Neuronal stem cell (in vitro differentiated cells): ENCODE results near the gene SYNGR3.

Experiments
- DNase-seq: peaks from one replicate; pipeline ENCODE4 v3.0.0-alpha.2; 2013; ENCODE audit warnings: low spot score
- H2AFZ ChIP-seq: one replicate; pipeline ENCODE4 v1.6.1; 2013; ENCODE audit warnings: mild to moderate bottlenecking, low read length, inconsistent platforms
- H2AK5ac ChIP-seq: 2 replicates; pipeline ENCODE4 v1.6.1; 2013; ENCODE audit warnings: low read depth, mild to moderate bottlenecking, inconsistent platforms, low read length, moderate library complexity, mixed read lengths
- H2BK120ac ChIP-seq: 2 replicates; pipeline ENCODE4 v1.6.1; 2013; ENCODE audit warnings: low read depth, mild to moderate bottlenecking, inconsistent platforms, low read length, moderate library complexity, mixed read lengths
- H2BK12ac ChIP-seq: one replicate; pipeline ENCODE4 v1.6.1; 2013; ENCODE audit warnings: low read length, inconsistent platforms
- H2BK15ac ChIP-seq: 2 replicates; pipeline ENCODE4 v1.6.1; 2013; ENCODE audit warnings: mild to moderate bottlenecking, low read length, inconsistent platforms, mixed read lengths
- H2BK5ac ChIP-seq: one replicate; pipeline ENCODE4 v1.6.1; 2013; ENCODE audit warnings: inconsistent platforms, mild to moderate bottlenecking, low read length, moderate library complexity
- H3K14ac ChIP-seq: one replicate; pipeline ENCODE4 v1.6.1; 2013; ENCODE audit warnings: low read length, inconsistent platforms
- H3K18ac ChIP-seq: 2 replicates; pipeline ENCODE4 v1.6.1; 2013; ENCODE audit warnings: low read length, inconsistent platforms
- H3K23ac ChIP-seq: 2 replicates; pipeline ENCODE4 v1.6.1; 2013; ENCODE audit warnings: low read depth, mild to moderate bottlenecking, mixed read lengths, low read length, inconsistent platforms; ENCODE audit not compliant: poor library complexity
- H3K27ac ChIP-seq: replicated peaks from 3 replicates; pipeline ENCODE4 v1.5.1; 2013; ENCODE audit warnings: low read length, inconsistent platforms
- H3K27me3 ChIP-seq, 3 experiments: 2 replicates each; pipeline ENCODE4 v1.6.1; 2013; ENCODE audit warnings: low read length in 3 of 3, mild to moderate bottlenecking in 2 of 3, inconsistent platforms in 1 of 3, low read depth in 1 of 3, mixed read lengths in 1 of 3, moderate library complexity in 1 of 3; ENCODE audit not compliant: control insufficient read depth in 3 of 3, insufficient read depth in 3 of 3
- H3K36me3 ChIP-seq, 2 donors: replicated peaks in 1 of 2; 2 replicates each; pipeline ENCODE4 v1.6.1; 2013; ENCODE audit warnings: low read length in 2 of 2; ENCODE audit not compliant: control insufficient read depth in 2 of 2, insufficient read depth in 2 of 2
- H3K4ac ChIP-seq: 2 replicates; pipeline ENCODE4 v1.6.1; 2013; ENCODE audit warnings: inconsistent platforms, mild to moderate bottlenecking, low read length, moderate library complexity
- H3K4me1 ChIP-seq, 2 donors: 1 replicate in 1 of 2; 2 replicates in 1 of 2; pipeline ENCODE4 v1.6.1; 2013; ENCODE audit warnings: low read length in 2 of 2, low read depth in 1 of 2; ENCODE audit not compliant: control insufficient read depth in 2 of 2, insufficient read depth in 1 of 2
- H3K4me2 ChIP-seq: one replicate; pipeline ENCODE4 v1.6.1; 2013; ENCODE audit warnings: mild to moderate bottlenecking, low read length, inconsistent platforms; ENCODE audit not compliant: insufficient read depth, poor library complexity, severe bottlenecking
- H3K4me3 ChIP-seq, 2 donors: 2 replicates each; pipeline ENCODE4 v1.5.1; 2013; ENCODE audit warnings: low read length in 2 of 2, mild to moderate bottlenecking in 2 of 2, inconsistent platforms in 1 of 2, moderate library complexity in 1 of 2
- H3K79me1 ChIP-seq: one replicate; pipeline ENCODE4 v1.6.1; 2013; ENCODE audit warnings: low read depth, mild to moderate bottlenecking, inconsistent platforms, low read length, moderate library complexity
- H3K9ac ChIP-seq: one replicate; pipeline ENCODE4 v1.6.1; 2013; ENCODE audit warnings: mild to moderate bottlenecking, low read depth, low read length, inconsistent platforms; ENCODE audit not compliant: poor library complexity
- H3K9me3 ChIP-seq, 2 donors: replicated peaks in 1 of 2; 2 replicates each; pipeline versions ENCODE3 to v1.6.1; 2013; ENCODE audit warnings: low read length in 2 of 2, mild to moderate bottlenecking in 2 of 2, inconsistent platforms in 1 of 2, low read depth in 1 of 2, mixed read lengths in 1 of 2, moderate library complexity in 1 of 2; ENCODE audit not compliant: control insufficient read depth in 2 of 2, insufficient read depth in 1 of 2
- H4K8ac ChIP-seq: one replicate; pipeline ENCODE4 v1.6.1; 2013; ENCODE audit warnings: low read depth, mild to moderate bottlenecking, inconsistent platforms, low read length, moderate library complexity
- H4K91ac ChIP-seq: one replicate; pipeline ENCODE4 v1.6.1; 2013; ENCODE audit warnings: low read length, low read depth, mild to moderate bottlenecking, inconsistent platforms; ENCODE audit not compliant: poor library complexity
- WGBS, 2 donors: extraction: QIAGEN DNeasy Blood & Tissue Kit; methylation state at CpG; one replicate each; pipeline ENCODE4 v1.1.7; 2013; ENCODE audit warnings: missing lambda C conversion rate in 2 of 2, mixed read lengths in 1 of 2; ENCODE audit not compliant: insufficient read length in 2 of 2, insufficient replicate concordance in 1 of 2; ENCODE audit errors: extremely low coverage in 2 of 2; 5-methylcytosine and 5-hydroxymethylcytosine counted together

SYNGR3 gene

GRCh38 chr16:2016407-2016922 lies 26.7 kb downstream of the SYNGR3 start:
- no peak overlapping the region for H3K4me2 ChIP-seq
- no peak overlapping the region for H3K14ac ChIP-seq
- no peak for DNase-seq
- no peak overlapping the region for H3K4me3 ChIP-seq
- H4K91ac ChIP-seq: no peak overlapping the region
- no peak overlapping the region for H3K9ac ChIP-seq
- H3K23ac ChIP-seq: peak overlapping the region; percentile 89
- no peak overlapping the region for H3K27ac ChIP-seq
- no peaks in the 10 kb centered on the region for H3K9me3 ChIP-seq
- peak overlapping the region; percentile 88 for H2AK5ac ChIP-seq
- no peak overlapping the region for H2AFZ ChIP-seq
- no peak overlapping the region for H4K8ac ChIP-seq
- H3K36me3 ChIP-seq: no peaks in the 10 kb centered on the region
- no peak overlapping the region for H2BK12ac ChIP-seq
- no CpG with 5 or more reads among the region's 13 CpGs for WGBS, 2 donors
- H3K18ac ChIP-seq: no peak overlapping the region
- peaks cover 2 to 4% of the 10 kb centered on the region in 2 donors for H3K4me1 ChIP-seq
- H3K79me1 ChIP-seq: no peaks in the 10 kb centered on the region
- no peak overlapping the region for H2BK120ac ChIP-seq
- H3K27me3 ChIP-seq: peaks cover 19 to 32% (median 30%) of the 10 kb centered on the region in 3 experiments
- peak overlapping the region; percentile 4 for H2BK15ac ChIP-seq
- H2BK5ac ChIP-seq: no peak overlapping the region
- no peak overlapping the region for H3K4ac ChIP-seq

GRCh38 chr16:2019518-2019920 lies 29.7 kb downstream of the SYNGR3 start, which contains the start of gene NPW:
Gene NPW, plus strand, starts transcription at chr16:2019785.
- peak within 1 kb of the TSS; percentile 75 for H2BK5ac ChIP-seq
- H3K9me3 ChIP-seq: no peaks in the 10 kb centered on the region
- H2BK15ac ChIP-seq: peak within 1 kb of the TSS; percentile 58
- DNase-seq: no peak
- peak within 1 kb of the TSS; percentile 81 for H3K9ac ChIP-seq
- H2AFZ ChIP-seq: peak within 1 kb of the TSS; percentile 77
- peak within 1 kb of the TSS; percentile 66 for H3K4me2 ChIP-seq
- no peaks in the 10 kb centered on the region for H3K79me1 ChIP-seq
- no CpG with 5 or more reads among the region's 33 CpGs for WGBS, 2 donors
- peak within 1 kb of the TSS; percentile 58 for H2BK12ac ChIP-seq
- peak within 1 kb of the TSS; percentile 15 to 60 for H3K4me3 ChIP-seq
- H3K27me3 ChIP-seq: peaks cover 19 to 45% (median 37%) of the 10 kb centered on the region in 3 experiments
- no peak within 1 kb of the TSS for H4K8ac ChIP-seq
- peak within 1 kb of the TSS; percentile 89 for H3K4ac ChIP-seq
- H3K36me3 ChIP-seq: no peaks in the 10 kb centered on the region
- no peak within 1 kb of the TSS for H3K27ac ChIP-seq
- H4K91ac ChIP-seq: no peak within 1 kb of the TSS
- peak within 1 kb of the TSS; percentile 85 for H3K18ac ChIP-seq
- H2BK120ac ChIP-seq: peak within 1 kb of the TSS; percentile 72
- H2AK5ac ChIP-seq: peak within 1 kb of the TSS; percentile 92
- peak within 1 kb of the TSS; percentile 65 for H3K23ac ChIP-seq
- H3K4me1 ChIP-seq: peaks cover 7 to 11% of the 10 kb centered on the region in 2 donors
- H3K14ac ChIP-seq: peak within 1 kb of the TSS; percentile 82

GRCh38 chr16:2019921-2020831 lies 30.4 kb downstream of the SYNGR3 start:
- H2BK15ac ChIP-seq: peak overlapping the region; percentile 58
- H3K23ac ChIP-seq: peak overlapping the region; percentile 65
- no peak overlapping the region for H4K8ac ChIP-seq
- H2AFZ ChIP-seq: peak overlapping the region; percentile 77
- peak overlapping the region; percentile 75 for H2BK5ac ChIP-seq
- peaks cover 7 to 11% of the 10 kb centered on the region in 2 donors for H3K4me1 ChIP-seq
- H2AK5ac ChIP-seq: peak overlapping the region; percentile 19
- peak overlapping the region; percentile 15 to 60 for H3K4me3 ChIP-seq
- peak overlapping the region; percentile 81 for H3K9ac ChIP-seq
- no peaks in the 10 kb centered on the region for H3K36me3 ChIP-seq
- WGBS, 2 donors: no CpG with 5 or more reads among the region's 96 CpGs
- H3K18ac ChIP-seq: peak overlapping the region; percentile 85
- H3K27me3 ChIP-seq: peaks cover 19 to 48% (median 43%) of the 10 kb centered on the region in 3 experiments
- no peak for DNase-seq
- H4K91ac ChIP-seq: no peak overlapping the region
- H3K79me1 ChIP-seq: no peaks in the 10 kb centered on the region
- H2BK12ac ChIP-seq: no peak overlapping the region
- H2BK120ac ChIP-seq: no peak overlapping the region
- H3K4me2 ChIP-seq: peak overlapping the region; percentile 66
- peak overlapping the region; percentile 31 for H3K14ac ChIP-seq
- peaks cover 0 to 2% of the 10 kb centered on the region in 2 donors for H3K9me3 ChIP-seq
- no peak overlapping the region for H3K27ac ChIP-seq
- H3K4ac ChIP-seq: no peak overlapping the region

- H2BK120ac ChIP-seq: no peak overlapping the region
- peak overlapping the region; percentile 53 for H2BK5ac ChIP-seq
- H3K4me1 ChIP-seq: peaks cover 11 to 17% of the 10 kb centered on the region in 2 donors
- H4K8ac ChIP-seq: no peak overlapping the region
- peak overlapping the region; percentile 94 for H2BK15ac ChIP-seq
- H2AFZ ChIP-seq: peak overlapping the region; percentile 93
- peaks cover 22 to 65% (median 61%) of the 10 kb centered on the region in 3 experiments for H3K27me3 ChIP-seq
- peaks cover 0 to 4% of the 10 kb centered on the region in 2 donors for H3K9me3 ChIP-seq
- peak overlapping the region; percentile 89 for H3K23ac ChIP-seq
- H3K18ac ChIP-seq: peak overlapping the region; percentile 94
- DNase-seq: no peak
- peak overlapping the region; percentile 63 for H3K9ac ChIP-seq
- H2AK5ac ChIP-seq: no peak overlapping the region
- H2BK12ac ChIP-seq: peak overlapping the region; percentile 63
- no peaks in the 10 kb centered on the region for H3K79me1 ChIP-seq
- H3K14ac ChIP-seq: peak overlapping the region; percentile 90
- no peak overlapping the region for H3K4ac ChIP-seq
- no peak overlapping the region for H3K27ac ChIP-seq
- H4K91ac ChIP-seq: no peak overlapping the region
- no peaks in the 10 kb centered on the region for H3K36me3 ChIP-seq
- peak overlapping the region; percentile 71 for H3K4me2 ChIP-seq
- H3K4me3 ChIP-seq: peak overlapping the region; percentile 34 to 65
- WGBS, 2 donors: no CpG with 5 or more reads among the region's 14 CpGs
Measured at GRCh38 chr16:2022723-2023091, 32.9 kb downstream of the SYNGR3 start.
